BJ (cell line): ENCODE data around the gene EXOSC6. TPM values are rescaled to one million over a fixed set of nuclear protein-coding genes. Genes with fewer than 3 reads are reported as not detected.

Experiments
- CTCF ChIA-PET: fragments of 350-600 bp; formaldehyde crosslinking; extraction: SDS; loops from one replicate; lab custom pipeline; 2021; ENCODE audit warnings: antibody characterized with exemption, inconsistent platforms; lab: Yijun Ruan, JAX
- POLR2A ChIA-PET: fragments of 300-600 bp; sonication (Branson Sonifier 250); formaldehyde crosslinking; extraction: SDS; loops from one replicate; lab custom pipeline; 2021; ENCODE audit warnings: antibody characterized with exemption; lab: Charles Lee
- DNase-seq: peaks from one replicate; pipeline ENCODE4 v3.0.0-alpha.2; 2011; ENCODE audit warnings: low read depth
- H3K27me3 ChIP-seq: 2 replicates; pipeline ENCODE4 v1.6.0; 2011; ENCODE audit warnings: low read length; ENCODE audit not compliant: control insufficient read depth, insufficient read depth
- H3K36me3 ChIP-seq: 2 replicates; pipeline ENCODE4 v1.5.1; 2011; ENCODE audit warnings: low read length; ENCODE audit not compliant: control insufficient read depth, insufficient read depth
- H3K4me3 ChIP-seq: 2 replicates; pipeline ENCODE4 v1.5.1; 2011; ENCODE audit warnings: low read depth, mild to moderate bottlenecking, control low read depth, low read length
- polyA plus RNA-seq: library from polyadenylated mRNA; depleted of rRNA; stranded (reverse); fragments of >200 nt; gene quantifications from 2 replicates; pipeline ENCODE4 v1.2.3, GENCODE V29; 2011
- TF ChIP-seq, protein P1 (sequence below): IDR thresholded peaks from 2 replicates; pipeline ENCODE4 v1.5.1; 2011; ENCODE audit warnings: low read depth, mild to moderate bottlenecking, control low read depth, inconsistent platforms, low read length, moderate library complexity; ENCODE audit not compliant: insufficient read depth

EXOSC6 gene
- polyA plus RNA-seq, 1 experiment, result 10.6 TPM

DNA sequence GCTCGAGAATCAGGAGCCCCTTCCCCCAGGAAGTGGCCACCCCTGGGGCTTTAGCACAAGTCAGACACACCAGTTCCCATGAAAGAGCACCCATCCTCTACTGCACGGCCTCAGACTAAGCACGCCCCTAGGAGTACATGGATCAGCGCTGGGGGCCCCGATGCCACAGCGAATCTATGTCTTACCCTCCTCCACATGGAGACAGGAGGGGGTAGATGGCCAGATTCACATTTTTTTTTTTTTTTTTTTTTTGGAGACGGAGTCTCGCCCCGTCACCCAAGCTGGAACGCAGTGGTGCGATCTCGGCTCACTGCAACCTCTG, 3.2 kb upstream of the EXOSC6 start:
- ChIA-PET CTCF (interaction anchor here (1.3 to 7.3 kb wide), 2 partner anchors 12 to 18 kb away, joined by 8 to 46 read pairs; no protein-coding TSS in a partner anchor), POLR2A (no interaction called here)
- TF ChIP-seq, protein P1, sequence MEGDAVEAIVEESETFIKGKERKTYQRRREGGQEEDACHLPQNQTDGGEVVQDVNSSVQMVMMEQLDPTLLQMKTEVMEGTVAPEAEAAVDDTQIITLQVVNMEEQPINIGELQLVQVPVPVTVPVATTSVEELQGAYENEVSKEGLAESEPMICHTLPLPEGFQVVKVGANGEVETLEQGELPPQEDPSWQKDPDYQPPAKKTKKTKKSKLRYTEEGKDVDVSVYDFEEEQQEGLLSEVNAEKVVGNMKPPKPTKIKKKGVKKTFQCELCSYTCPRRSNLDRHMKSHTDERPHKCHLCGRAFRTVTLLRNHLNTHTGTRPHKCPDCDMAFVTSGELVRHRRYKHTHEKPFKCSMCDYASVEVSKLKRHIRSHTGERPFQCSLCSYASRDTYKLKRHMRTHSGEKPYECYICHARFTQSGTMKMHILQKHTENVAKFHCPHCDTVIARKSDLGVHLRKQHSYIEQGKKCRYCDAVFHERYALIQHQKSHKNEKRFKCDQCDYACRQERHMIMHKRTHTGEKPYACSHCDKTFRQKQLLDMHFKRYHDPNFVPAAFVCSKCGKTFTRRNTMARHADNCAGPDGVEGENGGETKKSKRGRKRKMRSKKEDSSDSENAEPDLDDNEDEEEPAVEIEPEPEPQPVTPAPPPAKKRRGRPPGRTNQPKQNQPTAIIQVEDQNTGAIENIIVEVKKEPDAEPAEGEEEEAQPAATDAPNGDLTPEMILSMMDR, result no peak
- DNase-seq, result no peak
- peaks cover 52% of the 10 kb centered on the region for H3K36me3 ChIP-seq
- no peaks in the 10 kb centered on the region for H3K27me3 ChIP-seq
- H3K4me3 ChIP-seq, result no peak overlapping the region

DNA sequence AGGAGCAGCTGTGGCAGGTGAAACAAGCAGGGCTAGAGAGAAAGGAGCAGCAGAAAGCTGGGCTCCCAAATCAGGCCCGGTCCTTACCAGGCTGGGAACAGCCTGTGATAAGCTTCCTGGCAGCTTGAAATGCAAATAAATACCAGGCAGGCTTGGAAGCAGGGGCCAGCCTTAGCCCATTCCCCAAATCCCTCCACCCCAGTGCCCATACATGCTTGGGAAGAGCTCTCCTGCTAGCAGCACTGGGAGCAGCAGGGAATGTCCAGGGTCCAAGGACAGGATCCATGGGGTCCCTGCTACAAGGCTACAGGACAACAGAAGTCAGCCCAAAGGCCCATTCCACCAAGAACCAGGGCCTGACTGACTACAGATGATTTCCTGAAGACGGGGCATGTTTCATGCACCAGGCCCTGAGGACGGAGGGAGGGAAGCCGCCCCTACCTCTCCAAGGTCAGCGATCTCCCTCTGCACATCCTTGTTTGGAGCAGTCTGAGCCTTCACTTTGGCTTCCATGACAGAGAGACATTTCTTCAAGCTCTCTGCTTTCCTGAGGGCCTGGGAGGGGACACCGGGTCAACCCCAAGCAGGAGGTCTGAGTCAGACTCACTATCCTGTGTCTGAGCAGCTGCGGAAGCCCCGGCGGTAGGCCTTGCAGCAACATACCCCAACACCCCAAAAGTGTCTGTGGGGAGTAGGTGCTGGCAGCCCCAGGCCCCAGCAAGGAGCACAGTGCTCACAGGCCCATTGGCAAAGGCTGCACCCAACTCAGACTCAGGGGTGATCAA, 2.6 kb upstream of the EXOSC6 start:
- TF ChIP-seq, protein P1, result no peak
- POLR2A ChIA-PET, result no interaction called here

DNA sequence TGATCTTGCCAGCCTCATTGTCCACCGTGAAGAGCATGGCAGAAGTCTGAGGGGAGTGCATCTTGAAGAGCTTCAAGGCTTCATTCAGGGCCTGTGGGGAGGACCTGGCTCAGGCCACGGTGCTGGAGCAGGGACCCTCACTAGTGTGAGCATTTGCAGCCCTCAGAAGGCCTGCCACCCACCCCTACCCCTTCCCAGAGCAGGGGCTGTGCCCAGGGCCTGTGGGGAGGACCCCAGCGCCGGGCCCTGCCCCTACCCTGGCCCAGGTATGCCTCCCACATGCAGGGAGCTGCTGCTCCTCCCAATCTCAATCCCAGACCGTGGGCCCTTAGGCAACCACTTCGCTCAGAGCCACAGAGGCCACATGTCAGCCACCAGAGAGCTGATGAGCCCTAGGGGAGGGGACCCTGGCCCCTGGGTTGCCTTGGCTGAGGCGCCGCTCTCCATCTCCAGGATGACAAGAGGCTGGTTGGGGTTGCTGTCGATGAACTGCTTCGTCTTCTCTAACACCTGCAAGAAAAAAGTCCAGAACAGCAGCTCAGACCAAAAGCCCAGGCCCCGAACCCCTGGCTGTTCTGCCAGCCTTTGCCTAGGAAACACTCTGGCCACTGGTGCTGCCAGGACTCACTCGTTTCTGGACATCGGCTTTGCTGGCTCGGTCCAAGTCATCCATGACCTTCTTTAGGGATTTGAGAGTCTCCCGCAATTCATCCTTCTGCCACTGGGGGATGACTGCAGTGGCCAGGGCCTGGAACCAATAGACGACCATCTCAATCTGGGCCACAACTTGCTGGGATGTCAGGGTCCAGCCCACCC, 1.8 kb upstream of the EXOSC6 start:
- H3K36me3 ChIP-seq, result peaks cover 45% of the 10 kb centered on the region

More for the DNA sequence above, 2.6 kb upstream of the EXOSC6 start:
- CTCF ChIA-PET, result interaction anchor here (0.5 to 7.3 kb wide), 7 partner anchors 8 to 276 kb away, joined by 3 to 46 read pairs (median 4); no protein-coding TSS in a partner anchor
- Histone ChIP-seq H3K27me3 (no peaks in the 10 kb centered on the region), H3K36me3 (peaks cover 49% of the 10 kb centered on the region), H3K4me3 (no peak overlapping the region)
- DNase-seq, result no peak

DNA sequence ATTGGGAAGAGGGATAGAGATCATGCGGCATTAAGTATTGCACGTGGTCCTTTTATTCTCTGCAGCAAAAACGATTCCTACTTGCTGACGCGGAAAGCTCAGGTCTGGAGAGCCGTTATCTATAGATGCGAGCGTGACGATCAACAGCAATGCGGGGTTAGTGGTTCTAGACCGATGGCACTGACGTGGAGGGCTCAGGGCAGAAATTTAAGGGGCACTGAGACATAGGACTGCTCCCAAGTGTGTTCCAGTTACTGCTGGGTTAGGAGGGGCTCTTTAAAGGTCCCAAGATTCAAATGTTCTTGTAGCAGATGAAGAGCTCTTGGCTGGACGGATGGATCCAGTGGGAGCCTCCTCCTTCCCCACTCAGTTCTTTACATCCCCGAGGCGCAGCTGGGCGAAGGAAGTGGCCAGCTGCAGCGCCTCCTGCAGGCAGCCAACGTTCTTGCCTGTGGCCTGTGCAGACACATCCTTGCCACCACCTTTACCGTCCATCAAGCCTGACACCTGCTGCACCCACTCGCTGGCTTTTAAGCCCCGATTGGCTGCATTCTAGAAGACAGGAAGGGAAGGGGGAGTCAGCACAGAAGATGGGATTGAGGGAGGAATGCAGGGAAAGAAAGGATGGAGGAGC, 732 bp upstream of the EXOSC6 start:
- ChIA-PET POLR2A (no interaction called here), CTCF (interaction anchor here (0.6 to 7.3 kb wide), 12 partner anchors 7 to 493 kb away, joined by 3 to 46 read pairs (median 4); partner anchors contain the start of gene DDX19B)
- no peak overlapping the region for H3K4me3 ChIP-seq
- peaks cover 39% of the 10 kb centered on the region for H3K36me3 ChIP-seq
- DNase-seq, result no peak
- no peaks in the 10 kb centered on the region for H3K27me3 ChIP-seq
- TF ChIP-seq, protein P1, result peak; percentile 61

More for the DNA sequence above, 1.8 kb upstream of the EXOSC6 start:
- Histone ChIP-seq H3K27me3 (no peaks in the 10 kb centered on the region), H3K4me3 (no peak overlapping the region)
- TF ChIP-seq, protein P1, result peak; percentile 69
- no peak for DNase-seq
- POLR2A ChIA-PET, result no interaction called here
- CTCF ChIA-PET, result interaction anchor here (0.9 to 7.3 kb wide), 7 partner anchors 9 to 93 kb away, joined by 3 to 46 read pairs (median 4); no protein-coding TSS in a partner anchor
